ENCODE results near the gene HES7.

GRCh38 chr17:8141045-8141444, 17.1 kb upstream of the HES7 start:
- TF ChIP-seq POLR2AphosphoS5 (IDR thresholded peaks at IDR 0.05; ENCODE audit: low read depth, low read length) (no peak), POLR2A (IDR thresholded peaks at IDR 0.05; ENCODE audit: low read depth, low read length) (no peak)
